LNCAP (cell line): ENCODE measurements around the gene GMDS.

Source experiments
- CTCF ChIP-seq: fragments of 450-650 bp; IDR thresholded peaks from 2 replicates; pipeline ENCODE4 v1.5.1; 2017; ENCODE audit warnings: mild to moderate bottlenecking

The GMDS gene

GRCh38 chr6:2197984-2198383, 47.4 kb downstream of the GMDS start:
- TF ChIP-seq CTCF, result no peak

- TF ChIP-seq CTCF, result no peak
Measured at GRCh38 chr6:2197177-2197671, 48.2 kb downstream of the GMDS start.

DNA sequence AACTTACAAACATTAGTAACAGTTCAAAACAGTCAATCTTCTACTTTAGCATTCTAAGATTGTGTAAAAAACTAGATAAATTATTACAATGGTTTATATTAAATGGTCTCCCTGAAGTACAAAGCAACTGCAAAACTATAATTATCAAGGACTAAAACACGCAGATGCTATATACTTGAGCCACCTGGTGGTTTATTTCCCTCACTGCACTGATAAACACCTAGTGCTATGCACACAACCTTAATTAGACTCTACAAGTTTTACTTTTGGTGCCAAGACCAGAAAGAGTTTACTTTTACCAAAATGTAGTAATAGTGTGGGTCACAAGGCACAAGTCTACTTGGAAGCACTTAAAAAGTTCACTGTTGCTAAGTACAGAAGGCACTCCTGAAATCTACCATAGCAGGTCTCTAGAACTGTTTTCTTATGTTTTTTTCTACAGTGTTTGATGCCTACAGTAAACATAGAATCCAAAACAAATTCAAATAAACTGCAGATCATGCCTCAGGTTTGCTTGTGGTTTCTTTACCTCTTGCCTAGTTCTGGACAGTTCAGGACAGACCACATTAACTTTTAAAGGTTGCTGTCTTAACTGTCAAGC, 49.2 kb downstream of the GMDS start:
- peak; percentile 74 for TF ChIP-seq CTCF

DNA sequence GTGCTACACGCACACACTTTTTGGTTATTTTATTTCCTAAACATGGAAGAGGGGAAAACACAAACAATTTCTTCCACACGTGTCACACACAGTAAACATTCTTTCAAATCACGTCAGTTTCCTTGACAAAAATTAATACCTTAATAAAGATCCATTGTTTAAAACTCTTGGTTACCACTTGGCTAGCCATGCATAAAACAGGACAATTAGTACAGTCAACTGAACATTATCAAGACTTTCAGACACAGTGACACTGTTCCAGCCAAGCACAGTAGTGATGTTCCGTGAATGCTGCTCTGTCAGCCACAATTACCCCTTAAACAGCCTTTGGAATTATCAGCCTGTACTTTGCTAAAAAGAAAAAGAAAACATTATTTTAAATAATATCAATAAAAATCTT, 50.8 kb downstream of the GMDS start:
- no peak for TF ChIP-seq CTCF

DNA sequence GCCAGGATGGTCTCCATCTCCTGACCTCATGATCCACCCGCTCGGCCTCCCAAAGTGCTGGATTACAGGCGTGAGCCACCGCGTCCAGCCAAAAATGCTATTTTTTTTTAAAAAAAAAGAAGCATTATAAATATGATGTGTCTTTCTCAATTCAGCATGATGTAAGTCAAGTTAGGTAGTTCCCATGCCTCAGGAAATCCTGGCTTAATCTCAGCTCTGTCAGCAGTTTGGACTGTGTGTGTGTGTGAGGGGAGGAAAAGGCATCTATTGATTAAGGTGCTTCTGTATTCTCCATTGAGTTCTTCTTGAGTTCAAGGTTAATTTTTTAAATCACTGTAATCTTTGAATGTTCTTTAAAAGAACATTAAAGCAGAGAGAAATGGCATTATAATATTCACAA, 51.5 kb downstream of the GMDS start:
- no peak for TF ChIP-seq CTCF

GRCh38 chr6:2192976-2193375, 52.4 kb downstream of the GMDS start:
- no peak for TF ChIP-seq CTCF

GRCh38 chr6:2191390-2191740, 54.0 kb downstream of the GMDS start:
- no peak for TF ChIP-seq CTCF
